Measurements from ENCODE around the gene CRYL1. TPM values are rescaled to one million over a fixed set of nuclear protein-coding genes. Genes with fewer than 3 reads are reported as not detected.

The CRYL1 gene, protein sequence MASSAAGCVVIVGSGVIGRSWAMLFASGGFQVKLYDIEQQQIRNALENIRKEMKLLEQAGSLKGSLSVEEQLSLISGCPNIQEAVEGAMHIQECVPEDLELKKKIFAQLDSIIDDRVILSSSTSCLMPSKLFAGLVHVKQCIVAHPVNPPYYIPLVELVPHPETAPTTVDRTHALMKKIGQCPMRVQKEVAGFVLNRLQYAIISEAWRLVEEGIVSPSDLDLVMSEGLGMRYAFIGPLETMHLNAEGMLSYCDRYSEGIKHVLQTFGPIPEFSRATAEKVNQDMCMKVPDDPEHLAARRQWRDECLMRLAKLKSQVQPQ
- total RNA-seq, result 10 to 100 TPM; 21.2 to 22.9 TPM
- 10 to 100 TPM; 14.1 to 24.1 TPM for polyA plus RNA-seq
- long read RNA-seq, donor 1, transcript CRYL1-201 (8 exons, 1,485 nt), result major isoform, 11 of 14 reads
- long read RNA-seq, donor 1, partial matches to known transcripts, result 0 of 14 reads
- long read RNA-seq, donor 1, other reads (novel, unspliced or antisense), result 0 of 14 reads
- long read RNA-seq, donor 2, transcript CRYL1-201 (8 exons, 1,485 nt), result major isoform, 5 of 5 reads
- long read RNA-seq, donor 2, partial matches to known transcripts, result 0 of 5 reads
- long read RNA-seq, donor 2, other reads (novel, unspliced or antisense), result 0 of 5 reads
- long read RNA-seq, donor 3, partial matches to known transcripts, result 0 of 4 reads
- long read RNA-seq, donor 3, other reads (novel, unspliced or antisense), result 0 of 4 reads
- long read RNA-seq, donor 4, partial matches to known transcripts, result 0 of 4 reads
- long read RNA-seq, donor 4, other reads (novel, unspliced or antisense), result 0 of 4 reads
- long read RNA-seq, donor 5, transcript CRYL1-201 (8 exons, 1,485 nt), result major isoform, 6 of 6 reads
- long read RNA-seq, donor 5, partial matches to known transcripts, result 0 of 6 reads
- long read RNA-seq, donor 5, other reads (novel, unspliced or antisense), result 0 of 6 reads

DNA sequence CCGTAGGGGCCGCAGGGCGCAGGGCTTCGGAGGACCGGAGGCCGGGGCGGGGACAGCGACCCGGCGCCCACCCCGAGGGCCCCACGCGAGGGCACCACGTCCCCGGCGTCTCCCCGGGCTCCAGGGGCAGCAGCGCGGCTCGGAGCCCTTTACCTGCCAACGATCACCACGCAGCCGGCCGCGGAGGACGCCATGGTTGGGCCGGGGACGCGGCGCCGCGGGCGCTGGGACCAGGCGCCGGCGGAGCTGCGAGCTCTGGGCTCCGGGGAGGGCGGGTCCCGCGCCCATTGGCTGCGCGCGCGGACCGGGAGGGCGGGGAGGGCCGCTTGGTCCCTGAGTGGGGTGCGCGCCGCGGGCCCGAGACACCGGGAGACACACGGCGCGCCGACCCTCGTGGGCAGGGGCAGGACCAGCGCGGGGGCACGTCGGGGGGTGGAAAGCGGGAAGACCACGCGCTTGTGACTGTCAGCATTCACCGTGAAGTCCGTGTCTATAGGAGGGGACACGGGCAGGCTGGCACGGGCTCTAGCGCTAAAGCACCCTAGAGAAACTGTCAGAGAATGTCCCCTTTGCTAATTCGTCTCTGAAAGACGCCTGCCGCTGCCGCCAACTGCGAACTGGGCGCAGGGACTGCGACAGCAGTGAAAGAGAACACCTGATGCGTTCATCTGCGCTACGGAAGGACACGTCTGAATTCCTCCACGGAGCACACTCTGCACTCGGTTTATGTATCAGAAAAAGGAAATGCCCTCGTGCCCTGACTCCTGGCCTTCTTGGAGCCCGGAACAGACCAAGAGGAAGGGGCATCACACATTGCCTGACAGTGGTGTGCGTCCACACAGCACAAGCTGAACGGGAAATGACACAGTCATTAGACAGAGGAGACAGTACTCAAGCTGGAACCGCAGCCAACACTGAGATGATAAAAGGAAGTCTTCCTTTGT lies at the start of gene CRYL1:
CRYL1 (minus strand) TSS at position 257 of the 944 bp plus-strand sequence; CDS start at position 194, 63 bp downstream.
- peak within 1 kb of the TSS; percentile 48 to 83 for H3K9ac ChIP-seq (ENCODE audit: insufficient read depth in 1 of 2, low read length in 2 of 2)

DNA sequence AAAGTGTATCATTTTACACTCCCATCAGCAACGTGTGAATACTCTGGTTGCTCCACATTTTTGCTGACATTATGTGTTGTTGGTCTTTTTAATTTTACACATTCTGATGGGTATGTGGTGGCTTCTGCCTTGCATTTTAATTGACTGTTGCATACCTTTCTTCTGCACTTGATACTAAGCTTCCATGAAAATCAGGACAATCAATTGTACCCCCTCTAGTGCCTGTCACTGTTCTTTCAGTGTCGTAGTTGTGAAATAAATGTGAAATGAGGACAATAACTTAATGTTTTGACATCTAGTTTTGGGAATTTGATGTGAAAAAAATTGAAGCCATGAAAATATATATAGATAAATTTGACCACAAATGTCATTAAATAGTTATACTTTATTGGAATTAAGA lies 48.0 kb upstream of the CRYL1 start:
- TF ChIP-seq, protein P1, sequence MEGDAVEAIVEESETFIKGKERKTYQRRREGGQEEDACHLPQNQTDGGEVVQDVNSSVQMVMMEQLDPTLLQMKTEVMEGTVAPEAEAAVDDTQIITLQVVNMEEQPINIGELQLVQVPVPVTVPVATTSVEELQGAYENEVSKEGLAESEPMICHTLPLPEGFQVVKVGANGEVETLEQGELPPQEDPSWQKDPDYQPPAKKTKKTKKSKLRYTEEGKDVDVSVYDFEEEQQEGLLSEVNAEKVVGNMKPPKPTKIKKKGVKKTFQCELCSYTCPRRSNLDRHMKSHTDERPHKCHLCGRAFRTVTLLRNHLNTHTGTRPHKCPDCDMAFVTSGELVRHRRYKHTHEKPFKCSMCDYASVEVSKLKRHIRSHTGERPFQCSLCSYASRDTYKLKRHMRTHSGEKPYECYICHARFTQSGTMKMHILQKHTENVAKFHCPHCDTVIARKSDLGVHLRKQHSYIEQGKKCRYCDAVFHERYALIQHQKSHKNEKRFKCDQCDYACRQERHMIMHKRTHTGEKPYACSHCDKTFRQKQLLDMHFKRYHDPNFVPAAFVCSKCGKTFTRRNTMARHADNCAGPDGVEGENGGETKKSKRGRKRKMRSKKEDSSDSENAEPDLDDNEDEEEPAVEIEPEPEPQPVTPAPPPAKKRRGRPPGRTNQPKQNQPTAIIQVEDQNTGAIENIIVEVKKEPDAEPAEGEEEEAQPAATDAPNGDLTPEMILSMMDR (IDR thresholded peaks at IDR 0.05; ENCODE audit: control extremely low read depth, extremely low read depth), result no peak
- no peak overlapping the region for H3K27ac ChIP-seq (ENCODE audit: low read depth in 1 of 2, low read length in 1 of 2)
- peaks cover 0 to 3% (median 0%) of the 10 kb centered on the region in 4 donors for H3K9me3 ChIP-seq (ENCODE audit: control insufficient read depth in 4 of 4, insufficient read depth in 3 of 4, low read length in 3 of 4)
- peaks cover 3 to 15% (median 10%) of the 10 kb centered on the region in 4 donors for H3K36me3 ChIP-seq (ENCODE audit: control insufficient read depth in 4 of 4, insufficient read depth in 4 of 4, low read length in 4 of 4)
- DNase-seq, result no peak
- no peak overlapping the region for H3K4me3 ChIP-seq
- no peaks in the 10 kb centered on the region for H3K27me3 ChIP-seq (ENCODE audit: control insufficient read depth in 3 of 3, insufficient read depth in 3 of 3, low read length in 2 of 3)
- no peaks in the 10 kb centered on the region for H3K4me1 ChIP-seq (ENCODE audit: control insufficient read depth in 5 of 5, insufficient read depth in 5 of 5, low read length in 5 of 5)
- ATAC-seq (ENCODE audit: insufficient read depth, low FRiP score), result no peak
- 79 to 83% methylated on average over 2 of the region's 2 CpGs for WGBS, 2 donors
- no peak overlapping the region for H3K9ac ChIP-seq (ENCODE audit: insufficient read depth in 1 of 2, low read length in 2 of 2)

More for the DNA sequence above, at the start of gene CRYL1:
- no peaks in the 10 kb centered on the region for H3K9me3 ChIP-seq (ENCODE audit: control insufficient read depth in 4 of 4, insufficient read depth in 3 of 4, low read length in 3 of 4)
- TF ChIP-seq, protein P1 (IDR thresholded peaks at IDR 0.05; ENCODE audit: control extremely low read depth, extremely low read depth), result no peak
- H3K4me1 ChIP-seq (ENCODE audit: control insufficient read depth in 5 of 5, insufficient read depth in 5 of 5, low read length in 5 of 5), result peaks cover 0 to 4% (median 2%) of the 10 kb centered on the region in 5 donors
- H3K4me3 ChIP-seq, result peak within 1 kb of the TSS; percentile 86
- H3K27ac ChIP-seq (ENCODE audit: low read depth in 1 of 2, low read length in 1 of 2), result peak within 1 kb of the TSS; percentile 85 to 92
- no peaks in the 10 kb centered on the region for H3K27me3 ChIP-seq (ENCODE audit: control insufficient read depth in 3 of 3, insufficient read depth in 3 of 3, low read length in 2 of 3)
- no peaks in the 10 kb centered on the region for H3K36me3 ChIP-seq (ENCODE audit: control insufficient read depth in 4 of 4, insufficient read depth in 4 of 4, low read length in 4 of 4)
- WGBS, 2 donors, result 0% methylated on average over 70 to 89 of the region's 89 CpGs
- ATAC-seq (ENCODE audit: insufficient read depth, low FRiP score), result peak; percentile 98
- DNase-seq, result peak; percentile 61 to 78 (median 67)

DNA sequence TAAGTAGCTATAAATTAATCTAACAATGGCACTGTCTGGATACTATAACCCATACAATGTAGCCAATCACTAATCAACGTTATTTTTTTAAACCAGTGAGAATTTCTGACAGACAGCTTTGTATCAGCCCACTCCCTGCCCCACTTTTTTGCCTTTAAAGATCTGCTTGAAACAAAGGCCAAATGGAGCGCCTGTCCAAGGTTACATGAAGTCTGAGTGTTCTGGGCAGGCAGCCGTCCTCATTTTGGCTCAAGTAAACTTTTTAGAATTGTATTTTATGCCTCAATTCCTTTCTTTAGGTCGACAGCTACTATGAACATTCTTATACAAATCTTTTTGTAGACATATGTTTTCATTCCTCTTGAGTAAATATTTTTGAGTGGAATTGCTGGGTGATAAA lies 47.5 kb upstream of the CRYL1 start:
- 70 to 81% methylated on average over 4 of the region's 4 CpGs for WGBS, 2 donors
- H3K27ac ChIP-seq (ENCODE audit: low read depth in 1 of 2, low read length in 1 of 2), result no peak overlapping the region
- TF ChIP-seq, protein P1 (IDR thresholded peaks at IDR 0.05; ENCODE audit: control extremely low read depth, extremely low read depth), result no peak
- H3K36me3 ChIP-seq (ENCODE audit: control insufficient read depth in 4 of 4, insufficient read depth in 4 of 4, low read length in 4 of 4), result peaks cover 3 to 15% (median 8%) of the 10 kb centered on the region in 4 donors
- H3K4me3 ChIP-seq, result no peak overlapping the region
- no peaks in the 10 kb centered on the region for H3K27me3 ChIP-seq (ENCODE audit: control insufficient read depth in 3 of 3, insufficient read depth in 3 of 3, low read length in 2 of 3)
- H3K9me3 ChIP-seq (ENCODE audit: control insufficient read depth in 4 of 4, insufficient read depth in 3 of 4, low read length in 3 of 4), result peaks cover 0 to 3% (median 0%) of the 10 kb centered on the region in 4 donors
- H3K9ac ChIP-seq (ENCODE audit: insufficient read depth in 1 of 2, low read length in 2 of 2), result no peak overlapping the region
- DNase-seq (no peak), ATAC-seq (ENCODE audit: insufficient read depth, low FRiP score) (no peak)
- H3K4me1 ChIP-seq (ENCODE audit: control insufficient read depth in 5 of 5, insufficient read depth in 5 of 5, low read length in 5 of 5), result peaks cover 0 to 3% (median 0%) of the 10 kb centered on the region in 5 donors
